ENCODE measurements around the gene GDAP1L1. TPM values are rescaled to one million over a fixed set of nuclear protein-coding genes. Genes with fewer than 3 reads are reported as not detected.
"Not testable (repeated sequence)": the region's sequence is repeated elsewhere in the genome, so short reads cannot be mapped to it uniquely, and the experiment has no call there.

The GDAP1L1 gene
- total and polyA plus RNA-seq, 2 donors (not counting 3 experiments of a cell fraction or from before 2014, with no cell fraction given), result not detected

DNA sequence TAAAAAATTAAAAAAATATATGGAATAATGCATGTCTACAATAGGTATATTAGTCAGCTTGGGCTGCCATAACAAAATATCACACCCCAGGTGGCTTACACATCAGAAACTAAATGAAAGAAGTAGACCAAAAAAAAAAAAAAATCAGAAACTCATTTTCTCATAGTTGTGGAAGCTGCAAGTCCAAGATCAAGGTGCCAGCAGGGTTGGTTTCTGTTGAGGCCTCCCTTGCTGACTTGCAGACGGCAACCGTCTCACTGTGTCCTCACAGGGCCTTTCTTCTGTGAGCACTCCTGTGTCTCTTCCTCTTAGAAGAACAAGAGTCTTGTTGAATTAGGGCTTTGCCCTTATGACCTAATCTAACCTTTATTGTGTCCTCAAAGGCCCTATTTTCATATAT lies 11.4 kb upstream of the GDAP1L1 start:
- ChIA-PET CTCF (interaction anchor here (1.4 to 1.8 kb wide), 2 partner anchors 18 to 75 kb away, joined by 4 to 5 read pairs; partner anchors contain the start of gene FITM2), POLR2A (no interaction called here)
- no peak overlapping the region for H3K4me3 ChIP-seq (replicated peaks in 1 of 3; ENCODE audit: insufficient read depth in 1 of 3, low read depth in 1 of 3, low read length in 3 of 3)
- no peak for FAIRE-seq
- H3K4me2 ChIP-seq (ENCODE audit: insufficient read depth, low read length), result no peak overlapping the region
- no peaks in the 10 kb centered on the region for H3K36me3 ChIP-seq (ENCODE audit: control insufficient read depth in 2 of 2, extremely low read depth in 1 of 2, insufficient read depth in 2 of 2, low read length in 2 of 2)
- no peak overlapping the region for H3K27ac ChIP-seq (ENCODE audit: insufficient read depth, low read depth, low read length)
- H2AFZ ChIP-seq (ENCODE audit: low read depth, low read length), result no peak overlapping the region
- dilution Hi-C loops (cut with MboI; ENCODE audit: extremely low pct_ligation_motif_present, low sequenced_read_pairs), result no loop called here
- DNase-seq (ENCODE audit: low read depth, low spot score), result no peak
- H3K4me1 ChIP-seq (ENCODE audit: control insufficient read depth, extremely low read depth, insufficient read depth, low read length), result no peaks in the 10 kb centered on the region
- intact Hi-C loops (cut with micrococcal nuclease), result no loop called here
- H3K9me1 ChIP-seq (replicated peaks; ENCODE audit: control insufficient read depth, extremely low read depth, insufficient read depth, low read length), result no peaks in the 10 kb centered on the region
- no peaks in the 10 kb centered on the region for H3K27me3 ChIP-seq (ENCODE audit: control insufficient read depth in 2 of 2, insufficient read depth in 2 of 2, low read length in 2 of 2)
- H3K79me2 ChIP-seq (ENCODE audit: control insufficient read depth, insufficient read depth, low read length), result no peaks in the 10 kb centered on the region
- no peaks in the 10 kb centered on the region for H3K9me3 ChIP-seq (replicated peaks; ENCODE audit: control insufficient read depth, insufficient read depth, low read length)
- no peaks in the 10 kb centered on the region for H4K20me1 ChIP-seq (replicated peaks; ENCODE audit: control insufficient read depth, extremely low read depth, insufficient read depth, low read length)
- no peak for TF ChIP-seq POLR2A (IDR thresholded peaks at IDR 0.05; ENCODE audit: low read depth, low read length)
- TF ChIP-seq, protein P1, sequence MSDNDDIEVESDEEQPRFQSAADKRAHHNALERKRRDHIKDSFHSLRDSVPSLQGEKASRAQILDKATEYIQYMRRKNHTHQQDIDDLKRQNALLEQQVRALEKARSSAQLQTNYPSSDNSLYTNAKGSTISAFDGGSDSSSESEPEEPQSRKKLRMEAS (IDR thresholded peaks at IDR 0.05; ENCODE audit: insufficient read depth, insufficient read length), result no peak
- TF ChIP-seq MYC (IDR thresholded peaks at IDR 0.05; ENCODE audit: low read depth, low read length), result no peak
- no peak for TF ChIP-seq GATA2 (IDR thresholded peaks at IDR 0.05; ENCODE audit: insufficient read depth, insufficient read length, low read depth, low read length)
- TF ChIP-seq, protein P2, sequence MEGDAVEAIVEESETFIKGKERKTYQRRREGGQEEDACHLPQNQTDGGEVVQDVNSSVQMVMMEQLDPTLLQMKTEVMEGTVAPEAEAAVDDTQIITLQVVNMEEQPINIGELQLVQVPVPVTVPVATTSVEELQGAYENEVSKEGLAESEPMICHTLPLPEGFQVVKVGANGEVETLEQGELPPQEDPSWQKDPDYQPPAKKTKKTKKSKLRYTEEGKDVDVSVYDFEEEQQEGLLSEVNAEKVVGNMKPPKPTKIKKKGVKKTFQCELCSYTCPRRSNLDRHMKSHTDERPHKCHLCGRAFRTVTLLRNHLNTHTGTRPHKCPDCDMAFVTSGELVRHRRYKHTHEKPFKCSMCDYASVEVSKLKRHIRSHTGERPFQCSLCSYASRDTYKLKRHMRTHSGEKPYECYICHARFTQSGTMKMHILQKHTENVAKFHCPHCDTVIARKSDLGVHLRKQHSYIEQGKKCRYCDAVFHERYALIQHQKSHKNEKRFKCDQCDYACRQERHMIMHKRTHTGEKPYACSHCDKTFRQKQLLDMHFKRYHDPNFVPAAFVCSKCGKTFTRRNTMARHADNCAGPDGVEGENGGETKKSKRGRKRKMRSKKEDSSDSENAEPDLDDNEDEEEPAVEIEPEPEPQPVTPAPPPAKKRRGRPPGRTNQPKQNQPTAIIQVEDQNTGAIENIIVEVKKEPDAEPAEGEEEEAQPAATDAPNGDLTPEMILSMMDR (IDR thresholded peaks at IDR 0.05; ENCODE audit: extremely low read depth in 1 of 2, insufficient read depth in 1 of 2, low read depth in 1 of 2, low read length in 2 of 2), result no peak
- no peak for TF ChIP-seq POLR2AphosphoS5 (IDR thresholded peaks at IDR 0.05; ENCODE audit: insufficient read depth, low read depth, low read length)
- TF ChIP-seq JUN (IDR thresholded peaks at IDR 0.05; ENCODE audit: borderline replicate concordance, insufficient read depth, insufficient read length, low read depth), result no peak
- TF ChIP-seq FOS (IDR thresholded peaks at IDR 0.05; ENCODE audit: borderline replicate concordance, insufficient read depth, low read length), result no peak
- no TSS peak for BruUV-seq (replicated peaks)
- H3K9ac ChIP-seq (replicated peaks; ENCODE audit: extremely low read depth, insufficient read depth, low read length), result no peak overlapping the region

DNA sequence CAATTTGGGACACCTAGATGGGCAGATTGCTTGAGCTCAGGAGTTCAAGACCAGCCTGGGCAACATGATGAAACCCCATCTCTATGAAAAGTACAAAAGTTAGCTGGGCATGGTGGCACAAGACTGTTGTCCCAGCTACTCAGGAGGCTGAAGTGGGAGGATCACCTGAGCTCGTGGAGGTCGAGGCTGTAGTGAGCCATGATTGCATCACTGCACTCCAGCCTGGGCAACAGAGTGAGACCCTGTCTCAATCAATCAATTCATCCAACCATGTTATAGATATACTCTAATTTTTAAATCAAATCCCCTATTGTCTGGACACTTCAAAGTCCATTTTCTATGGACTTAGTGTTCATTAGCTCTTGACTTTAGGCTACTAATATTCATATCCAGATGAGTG lies 10.3 kb upstream of the GDAP1L1 start:
- H3K9ac ChIP-seq (replicated peaks; ENCODE audit: extremely low read depth, insufficient read depth, low read length); H3K27ac ChIP-seq (ENCODE audit: insufficient read depth, low read depth, low read length); POLR2A ChIA-PET; H3K4me1 ChIP-seq (ENCODE audit: control insufficient read depth, extremely low read depth, insufficient read depth, low read length); H4K20me1 ChIP-seq (replicated peaks; ENCODE audit: control insufficient read depth, extremely low read depth, insufficient read depth, low read length); BruUV-seq (replicated peaks); H3K36me3 ChIP-seq (ENCODE audit: control insufficient read depth in 2 of 2, extremely low read depth in 1 of 2, insufficient read depth in 2 of 2, low read length in 2 of 2); H3K4me2 ChIP-seq (ENCODE audit: insufficient read depth, low read length); DNase-seq (ENCODE audit: low read depth, low spot score); FAIRE-seq; dilution Hi-C loops (cut with MboI; ENCODE audit: extremely low pct_ligation_motif_present, low sequenced_read_pairs); H3K9me1 ChIP-seq (replicated peaks; ENCODE audit: control insufficient read depth, extremely low read depth, insufficient read depth, low read length); H3K79me2 ChIP-seq (ENCODE audit: control insufficient read depth, insufficient read depth, low read length); H3K27me3 ChIP-seq (ENCODE audit: control insufficient read depth in 2 of 2, insufficient read depth in 2 of 2, low read length in 2 of 2); intact Hi-C loops (cut with micrococcal nuclease); CTCF ChIA-PET; H3K4me3 ChIP-seq (replicated peaks in 1 of 3; ENCODE audit: insufficient read depth in 1 of 3, low read depth in 1 of 3, low read length in 3 of 3); H3K9me3 ChIP-seq (replicated peaks; ENCODE audit: control insufficient read depth, insufficient read depth, low read length); H2AFZ ChIP-seq (ENCODE audit: low read depth, low read length): not testable (repeated sequence)
